MM.1S (cell line): ENCODE results near the gene ANKRD29.

Experiments
- DNase-seq: peaks from one replicate; pipeline ENCODE4 v3.0.0-alpha.2; 2015
- H2AFZ ChIP-seq: fragments of 300-600 bp; sonication (generic); 2 replicates; pipeline ENCODE4 v1.6.0; 2016; ENCODE audit warnings: antibody characterized with exemption, low read length
- H3F3A ChIP-seq: fragments of 300-600 bp; sonication (generic); 2 replicates; pipeline ENCODE4 v1.6.1; 2016; ENCODE audit warnings: mild to moderate bottlenecking, antibody characterized with exemption, low read length, moderate library complexity, mixed read lengths; ENCODE audit not compliant: insufficient read depth
- H3K27ac ChIP-seq: fragments of 300-600 bp; sonication (generic); 2 replicates; pipeline ENCODE4 v1.5.1; 2016; ENCODE audit warnings: mild to moderate bottlenecking, low read length
- H3K27me3 ChIP-seq: fragments of 300-600 bp; sonication (generic); replicated peaks from 2 replicates; pipeline ENCODE4 v1.6.0; 2016; ENCODE audit warnings: low read length; ENCODE audit not compliant: insufficient read depth
- H3K36me3 ChIP-seq: fragments of 300-600 bp; sonication (generic); replicated peaks from 2 replicates; pipeline ENCODE4 v1.6.1; 2016; ENCODE audit warnings: mild to moderate bottlenecking, low read length, mixed read lengths; ENCODE audit not compliant: insufficient read depth
- H3K4me1 ChIP-seq: fragments of 300-600 bp; sonication (generic); 2 replicates; pipeline ENCODE4 v1.6.1; 2016; ENCODE audit warnings: low read length, mixed read lengths
- H3K4me2 ChIP-seq: fragments of 300-600 bp; sonication (generic); 2 replicates; pipeline ENCODE4 v1.6.0; 2016; ENCODE audit warnings: low read depth, low read length
- H3K4me3 ChIP-seq: fragments of 300-600 bp; sonication (generic); 2 replicates; pipeline ENCODE4 v1.5.1; 2016; ENCODE audit warnings: low read length, mixed read lengths
- H3K79me2 ChIP-seq: fragments of 300-600 bp; sonication (generic); 2 replicates; pipeline ENCODE4 v1.6.1; 2016; ENCODE audit warnings: mixed run types, low read length, mixed read lengths
- H3K9ac ChIP-seq: fragments of 300-600 bp; sonication (generic); 2 replicates; pipeline ENCODE4 v1.6.1; 2016; ENCODE audit warnings: low read length, mixed read lengths
- H3K9me2 ChIP-seq: fragments of 300-600 bp; sonication (generic); replicated peaks from 2 replicates; pipeline ENCODE4 v1.6.1; 2016; ENCODE audit warnings: mild to moderate bottlenecking, low read length, mixed read lengths; ENCODE audit not compliant: insufficient read depth
- H3K9me3 ChIP-seq: fragments of 300-600 bp; sonication (generic); replicated peaks from 2 replicates; pipeline ENCODE4 v1.6.1; 2016; ENCODE audit warnings: mild to moderate bottlenecking, low read length, mixed read lengths; ENCODE audit not compliant: insufficient read depth
- H4K20me1 ChIP-seq: fragments of 300-600 bp; sonication (generic); 2 replicates; pipeline ENCODE4 v1.6.1; 2016; ENCODE audit warnings: mild to moderate bottlenecking, low read length, moderate library complexity, mixed read lengths; ENCODE audit not compliant: insufficient read depth
- EZH2 ChIP-seq: fragments of 300-600 bp; sonication (generic); optimal IDR thresholded peaks from 2 replicates; pipeline ENCODE3; 2017; ENCODE audit warnings: low read depth, mild to moderate bottlenecking, antibody characterized with exemption, low read length, mixed read lengths
- EZH2phosphoT487 ChIP-seq: fragments of 300-600 bp; sonication (generic); IDR thresholded peaks from 2 replicates; pipeline ENCODE4 v1.6.1; 2018; ENCODE audit warnings: antibody characterized with exemption, low read length
- TF ChIP-seq, protein P1 (sequence below): fragments of 300-600 bp; sonication (generic); IDR thresholded peaks from 2 replicates; pipeline ENCODE4 v1.5.1; 2016; ENCODE audit warnings: antibody characterized with exemption, low read length, mixed read lengths

The ANKRD29 gene

DNA sequence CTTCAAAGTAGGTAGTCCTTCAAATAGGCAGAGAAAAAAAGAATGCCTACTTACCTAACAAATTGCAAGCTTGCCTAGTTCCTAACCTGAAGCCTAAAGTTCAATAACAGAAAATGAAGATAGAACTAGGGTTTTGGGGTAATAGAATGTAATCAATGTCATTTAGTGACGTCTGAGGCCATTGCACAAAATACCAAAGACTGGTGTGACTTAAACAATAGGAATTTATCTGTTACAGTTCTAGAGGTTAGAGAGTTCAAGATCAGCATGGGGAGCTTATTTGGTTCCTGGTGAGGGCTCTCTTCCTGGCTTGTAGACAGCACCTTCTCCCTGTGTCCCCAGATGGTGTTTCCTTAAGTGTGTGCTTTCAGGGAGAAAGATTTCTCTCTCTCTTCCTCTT lies 71.7 kb downstream of the ANKRD29 start:
- no peaks in the 10 kb centered on the region for H3K9me2 ChIP-seq
- no peaks in the 10 kb centered on the region for H3K36me3 ChIP-seq
- no peaks in the 10 kb centered on the region for H4K20me1 ChIP-seq
- no peak overlapping the region for H3K4me3 ChIP-seq
- DNase-seq, result no peak
- H3F3A ChIP-seq, result peaks cover 5% of the 10 kb centered on the region; the same call in 1 of the 2 replicates
- no peak overlapping the region for H2AFZ ChIP-seq
- peaks cover 8% of the 10 kb centered on the region; the same call in 1 of the 2 replicates for H3K4me1 ChIP-seq
- no peaks in the 10 kb centered on the region for H3K9me3 ChIP-seq
- TF ChIP-seq EZH2phosphoT487 (no peak), EZH2 (no peak)
- TF ChIP-seq, protein P1, sequence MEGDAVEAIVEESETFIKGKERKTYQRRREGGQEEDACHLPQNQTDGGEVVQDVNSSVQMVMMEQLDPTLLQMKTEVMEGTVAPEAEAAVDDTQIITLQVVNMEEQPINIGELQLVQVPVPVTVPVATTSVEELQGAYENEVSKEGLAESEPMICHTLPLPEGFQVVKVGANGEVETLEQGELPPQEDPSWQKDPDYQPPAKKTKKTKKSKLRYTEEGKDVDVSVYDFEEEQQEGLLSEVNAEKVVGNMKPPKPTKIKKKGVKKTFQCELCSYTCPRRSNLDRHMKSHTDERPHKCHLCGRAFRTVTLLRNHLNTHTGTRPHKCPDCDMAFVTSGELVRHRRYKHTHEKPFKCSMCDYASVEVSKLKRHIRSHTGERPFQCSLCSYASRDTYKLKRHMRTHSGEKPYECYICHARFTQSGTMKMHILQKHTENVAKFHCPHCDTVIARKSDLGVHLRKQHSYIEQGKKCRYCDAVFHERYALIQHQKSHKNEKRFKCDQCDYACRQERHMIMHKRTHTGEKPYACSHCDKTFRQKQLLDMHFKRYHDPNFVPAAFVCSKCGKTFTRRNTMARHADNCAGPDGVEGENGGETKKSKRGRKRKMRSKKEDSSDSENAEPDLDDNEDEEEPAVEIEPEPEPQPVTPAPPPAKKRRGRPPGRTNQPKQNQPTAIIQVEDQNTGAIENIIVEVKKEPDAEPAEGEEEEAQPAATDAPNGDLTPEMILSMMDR, result no peak
- H3K79me2 ChIP-seq, result no peaks in the 10 kb centered on the region
- H3K27me3 ChIP-seq, result no peaks in the 10 kb centered on the region
- no peak overlapping the region for H3K9ac ChIP-seq
- H3K4me2 ChIP-seq, result no peak overlapping the region
- H3K27ac ChIP-seq, result no peak overlapping the region

GRCh38 chr18:23588836-23589560 lies 73.7 kb downstream of the ANKRD29 start:
- no peak for DNase-seq
- H3K36me3 ChIP-seq, result no peaks in the 10 kb centered on the region
- no peak overlapping the region for H3K9ac ChIP-seq
- TF ChIP-seq EZH2, result no peak
- no peak overlapping the region for H3K4me2 ChIP-seq
- H3K79me2 ChIP-seq, result peaks cover 19% of the 10 kb centered on the region
- H3K9me3 ChIP-seq, result no peaks in the 10 kb centered on the region
- peaks cover 5% of the 10 kb centered on the region; the same call in 1 of the 2 replicates for H3F3A ChIP-seq
- no peaks in the 10 kb centered on the region for H4K20me1 ChIP-seq
- peaks cover 12% of the 10 kb centered on the region; the same call in 1 of the 2 replicates for H3K4me1 ChIP-seq
- no peak overlapping the region for H3K27ac ChIP-seq
- H2AFZ ChIP-seq, result no peak overlapping the region
- H3K27me3 ChIP-seq, result no peaks in the 10 kb centered on the region
- H3K4me3 ChIP-seq, result no peak overlapping the region
- no peaks in the 10 kb centered on the region for H3K9me2 ChIP-seq

DNA sequence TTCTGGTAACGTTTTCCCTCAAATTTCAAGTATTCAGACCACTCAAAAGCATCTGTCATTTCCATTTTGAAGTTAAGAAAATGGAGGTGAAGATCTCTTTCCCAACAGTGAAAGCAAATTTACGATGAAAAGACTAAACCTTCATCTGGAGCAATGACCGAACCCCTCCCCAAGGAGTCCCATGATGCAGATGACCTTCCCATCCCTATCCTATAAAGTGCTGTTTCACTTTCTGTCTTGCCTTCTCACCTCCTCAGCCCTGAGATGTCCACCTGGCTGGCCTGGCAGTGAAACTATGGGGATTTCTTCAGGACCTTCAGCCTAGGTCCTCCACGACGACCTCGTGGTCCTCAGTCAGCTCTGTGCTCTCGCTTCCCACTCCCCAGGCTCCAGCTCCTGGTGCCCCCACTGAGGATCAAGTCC lies 75.5 kb downstream of the ANKRD29 start:
- Histone ChIP-seq H3K9me3 (no peaks in the 10 kb centered on the region), H3K4me3 (peak overlapping the region; percentile 48), H3K4me1 (peaks cover 12% of the 10 kb centered on the region; the same call in 1 of the 2 replicates), H3K79me2 (peaks cover 37% of the 10 kb centered on the region), H2AFZ (peak overlapping the region; percentile 81), H4K20me1 (no peaks in the 10 kb centered on the region), H3K9me2 (no peaks in the 10 kb centered on the region), H3K27me3 (no peaks in the 10 kb centered on the region), H3K36me3 (no peaks in the 10 kb centered on the region), H3F3A (peaks cover 5% of the 10 kb centered on the region; the same call in 1 of the 2 replicates), H3K27ac (peak overlapping the region; percentile 95; the same call in 1 of the 2 replicates), H3K9ac (peak overlapping the region; percentile 46), H3K4me2 (peak overlapping the region; percentile 92)
- peak; percentile 25 for DNase-seq
- no peak for TF ChIP-seq EZH2
- no peak for TF ChIP-seq EZH2phosphoT487
- TF ChIP-seq, protein P1, result no peak
